PC-3 (cell line): ENCODE results near the gene CYB5R4. TPM values are rescaled to one million over a fixed set of nuclear protein-coding genes. Genes with fewer than 3 reads are reported as not detected.

ENCODE experiments used
- ATAC-seq: fragments of 200-7000 bp; cut with Tn5 transposase; 2 replicates; pipeline ENCODE4 v1.9.1; 2020; ENCODE audit warnings: mild to moderate bottlenecking, moderate library complexity
- BruUV-seq: library from RNA; stranded (reverse); fragments of 400-500 nt; replicated peaks from 2 replicates; lab custom pipeline; 2021; lab: Mats Ljungman, UMichigan
- CTCF ChIA-PET: fragments of 300-600 bp; sonication (Branson Sonifier 250); formaldehyde crosslinking; loops from one replicate; lab custom pipeline; 2022; ENCODE audit warnings: antibody characterized with exemption; lab: Charles Lee
- POLR2A ChIA-PET: fragments of 300-600 bp; sonication (Branson Sonifier 250); formaldehyde crosslinking; loops from one replicate; lab custom pipeline; 2022; ENCODE audit warnings: antibody characterized with exemption; ENCODE audit not compliant: unreplicated experiment; lab: Charles Lee
- DNase-seq: peaks from one replicate; pipeline ENCODE4 v3.0.0-alpha.2; 2015
- H2AFZ ChIP-seq: fragments of 300-600 bp; sonication (generic); 2 replicates; pipeline ENCODE4 v1.6.0; 2016; ENCODE audit warnings: antibody characterized with exemption, low read length
- H3F3A ChIP-seq: fragments of 300-600 bp; sonication (generic); one replicate; pipeline ENCODE4 v1.6.0; 2017; ENCODE audit warnings: antibody characterized with exemption, low read length, control low read depth, mild to moderate bottlenecking; ENCODE audit not compliant: unreplicated experiment
- H3K27ac ChIP-seq: fragments of 300-600 bp; sonication (generic); 2 replicates; pipeline ENCODE4 v1.5.1; 2016; ENCODE audit warnings: mild to moderate bottlenecking, low read length
- H3K27me3 ChIP-seq: fragments of 300-600 bp; sonication (generic); 2 replicates; pipeline ENCODE4 v1.6.1; 2016; ENCODE audit warnings: low read length, mixed read lengths
- H3K36me3 ChIP-seq: fragments of 300-600 bp; sonication (generic); 2 replicates; pipeline ENCODE4 v1.6.1; 2016; ENCODE audit warnings: low read depth, mixed run types, low read length, mixed read lengths
- H3K4me1 ChIP-seq: fragments of 300-600 bp; sonication (generic); 2 replicates; pipeline ENCODE4 v1.5.1; 2016; ENCODE audit warnings: low read length; ENCODE audit not compliant: insufficient read depth
- H3K4me2 ChIP-seq: fragments of 300-600 bp; sonication (generic); 2 replicates; pipeline ENCODE4 v1.6.0; 2016; ENCODE audit warnings: low read length
- H3K4me3 ChIP-seq: fragments of 300-600 bp; sonication (generic); 2 replicates; pipeline ENCODE4 v1.5.1; 2016; ENCODE audit warnings: mild to moderate bottlenecking, low read length, mixed read lengths
- H3K79me2 ChIP-seq: fragments of 300-600 bp; sonication (generic); 2 replicates; pipeline ENCODE4 v1.6.1; 2017; ENCODE audit warnings: low read length, mixed read lengths
- H3K9ac ChIP-seq: fragments of 300-600 bp; sonication (generic); 2 replicates; pipeline ENCODE4 v1.6.0; 2016; ENCODE audit warnings: mild to moderate bottlenecking, low read length
- H3K9me2 ChIP-seq: fragments of 300-600 bp; sonication (generic); replicated peaks from 2 replicates; pipeline ENCODE4 v1.6.1; 2016; ENCODE audit warnings: mixed run types, low read length, mixed read lengths
- H3K9me3 ChIP-seq: fragments of 300-600 bp; sonication (generic); 2 replicates; pipeline ENCODE4 v1.6.1; 2016; ENCODE audit warnings: low read length, mixed read lengths
- H4K20me1 ChIP-seq: fragments of 300-600 bp; sonication (generic); 2 replicates; pipeline ENCODE4 v1.6.1; 2016; ENCODE audit warnings: low read length, mixed read lengths
- EZH2 ChIP-seq: fragments of 300-600 bp; sonication (generic); IDR thresholded peaks from one replicate; pipeline ENCODE4 v1.6.1; 2017; ENCODE audit warnings: antibody characterized with exemption, mild to moderate bottlenecking, low read length; ENCODE audit not compliant: unreplicated experiment
- EZH2phosphoT487 ChIP-seq: fragments of 300-600 bp; sonication (generic); IDR thresholded peaks from 2 replicates; pipeline ENCODE4 v1.6.1; 2018; ENCODE audit warnings: mild to moderate bottlenecking, antibody characterized with exemption, low read length, borderline replicate concordance
- intact Hi-C: fragments of 100-400 bp; cut with micrococcal nuclease; formaldehyde crosslinking; loops from 2 replicates; pipeline ENCODE4 v1.9.0; 2023
- total RNA-seq: library from RNA; depleted of rRNA; stranded (reverse); fragments of >200 nt; gene quantifications from 2 replicates; pipeline ENCODE4 v1.2.3, GENCODE V29; 2014
- TF ChIP-seq, protein P1 (sequence below): fragments of 300-600 bp; sonication (generic); conservative IDR thresholded peaks from 2 replicates; pipeline ENCODE4 v1.5.1; 2017; ENCODE audit warnings: antibody characterized with exemption, low read depth, mild to moderate bottlenecking, low read length

Gene CYB5R4
- total RNA-seq, 1 experiment from 2014 or later = 5.6 TPM

DNA sequence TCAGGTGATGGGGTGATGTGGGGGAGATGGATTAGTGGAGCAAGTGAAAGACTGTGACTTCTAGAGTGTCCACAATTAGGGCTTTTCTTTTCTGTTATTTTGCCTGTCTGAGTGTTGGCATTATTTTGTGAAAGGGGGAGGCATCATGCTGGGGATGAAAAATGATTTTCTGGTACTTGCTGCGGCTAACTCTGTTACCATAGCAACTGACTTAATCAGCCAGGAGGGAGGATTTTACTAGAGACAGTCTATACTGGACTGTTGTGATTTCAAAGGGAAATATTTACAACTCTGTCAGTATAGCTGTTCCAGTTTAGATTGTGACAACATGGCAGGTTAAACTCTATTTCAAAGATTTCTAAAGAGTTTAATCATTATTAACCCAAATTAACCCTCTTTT lies 143.6 kb downstream of the CYB5R4 start:
- H3F3A ChIP-seq = no peaks in the 10 kb centered on the region
- ATAC-seq (no peak), DNase-seq (no peak)
- no peaks in the 10 kb centered on the region for H4K20me1 ChIP-seq
- H3K36me3 ChIP-seq = no peaks in the 10 kb centered on the region
- H3K27ac ChIP-seq = no peak overlapping the region
- H3K9me2 ChIP-seq = no peaks in the 10 kb centered on the region
- H3K79me2 ChIP-seq = no peaks in the 10 kb centered on the region
- POLR2A ChIA-PET = no interaction called here
- no peaks in the 10 kb centered on the region for H3K9me3 ChIP-seq
- TF ChIP-seq, protein P1, sequence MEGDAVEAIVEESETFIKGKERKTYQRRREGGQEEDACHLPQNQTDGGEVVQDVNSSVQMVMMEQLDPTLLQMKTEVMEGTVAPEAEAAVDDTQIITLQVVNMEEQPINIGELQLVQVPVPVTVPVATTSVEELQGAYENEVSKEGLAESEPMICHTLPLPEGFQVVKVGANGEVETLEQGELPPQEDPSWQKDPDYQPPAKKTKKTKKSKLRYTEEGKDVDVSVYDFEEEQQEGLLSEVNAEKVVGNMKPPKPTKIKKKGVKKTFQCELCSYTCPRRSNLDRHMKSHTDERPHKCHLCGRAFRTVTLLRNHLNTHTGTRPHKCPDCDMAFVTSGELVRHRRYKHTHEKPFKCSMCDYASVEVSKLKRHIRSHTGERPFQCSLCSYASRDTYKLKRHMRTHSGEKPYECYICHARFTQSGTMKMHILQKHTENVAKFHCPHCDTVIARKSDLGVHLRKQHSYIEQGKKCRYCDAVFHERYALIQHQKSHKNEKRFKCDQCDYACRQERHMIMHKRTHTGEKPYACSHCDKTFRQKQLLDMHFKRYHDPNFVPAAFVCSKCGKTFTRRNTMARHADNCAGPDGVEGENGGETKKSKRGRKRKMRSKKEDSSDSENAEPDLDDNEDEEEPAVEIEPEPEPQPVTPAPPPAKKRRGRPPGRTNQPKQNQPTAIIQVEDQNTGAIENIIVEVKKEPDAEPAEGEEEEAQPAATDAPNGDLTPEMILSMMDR = no peak
- no peak for TF ChIP-seq EZH2
- no peak for TF ChIP-seq EZH2phosphoT487
- CTCF ChIA-PET = no interaction called here
- no peaks in the 10 kb centered on the region for H3K27me3 ChIP-seq
- no peak overlapping the region for H3K4me3 ChIP-seq
- H3K4me1 ChIP-seq = no peaks in the 10 kb centered on the region
- no peak overlapping the region for H2AFZ ChIP-seq
- no peak overlapping the region for H3K9ac ChIP-seq
- intact Hi-C loops = no loop called here
- no TSS peak for BruUV-seq
- H3K4me2 ChIP-seq = no peak overlapping the region

- intact Hi-C loops = no loop called here
- H3K4me1 ChIP-seq = no peaks in the 10 kb centered on the region
- no peaks in the 10 kb centered on the region for H3K9me3 ChIP-seq
- no peaks in the 10 kb centered on the region for H4K20me1 ChIP-seq
- H3K4me3 ChIP-seq = no peak overlapping the region
- ATAC-seq (no peak), DNase-seq (no peak)
- no peaks in the 10 kb centered on the region for H3K27me3 ChIP-seq
- TF ChIP-seq EZH2 = no peak
- TF ChIP-seq, protein P1 = no peak
- no peak for TF ChIP-seq EZH2phosphoT487
- H3K4me2 ChIP-seq = no peak overlapping the region
- ChIA-PET CTCF (no interaction called here), POLR2A (no interaction called here)
- no peaks in the 10 kb centered on the region for H3K36me3 ChIP-seq
- no peak overlapping the region for H3K27ac ChIP-seq
- H3K9ac ChIP-seq = no peak overlapping the region
- no TSS peak for BruUV-seq
- no peaks in the 10 kb centered on the region for H3K9me2 ChIP-seq
- no peaks in the 10 kb centered on the region for H3F3A ChIP-seq
- H2AFZ ChIP-seq = no peak overlapping the region
- H3K79me2 ChIP-seq = no peaks in the 10 kb centered on the region
These were observed 144.2 kb downstream of the CYB5R4 start for GRCh38 chr6:84003654-84004053.

DNA sequence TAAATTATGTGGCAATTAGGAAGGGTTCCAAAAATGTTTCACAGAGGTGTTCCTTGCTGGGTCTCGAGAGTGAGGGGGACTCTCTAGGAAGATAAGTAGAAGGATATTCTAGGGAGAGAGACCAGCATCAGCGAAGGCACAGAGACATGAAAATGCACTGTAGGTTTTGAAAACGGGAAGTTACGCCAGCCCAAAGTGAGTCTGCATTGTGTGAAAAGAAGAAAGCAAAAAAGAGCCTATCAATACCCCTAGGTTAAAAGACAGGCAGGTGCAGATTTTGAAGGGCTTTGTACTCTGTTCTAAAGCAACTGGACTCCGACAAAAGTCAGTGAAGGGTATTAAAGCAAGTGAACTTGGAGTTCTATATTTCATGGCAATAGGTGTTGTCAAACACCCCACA lies 148.4 kb downstream of the CYB5R4 start:
- ChIA-PET POLR2A (no interaction called here), CTCF (no interaction called here)
- no peak overlapping the region for H3K4me3 ChIP-seq
- no peak overlapping the region for H3K4me2 ChIP-seq
- H3K9me3 ChIP-seq = no peaks in the 10 kb centered on the region
- H4K20me1 ChIP-seq = no peaks in the 10 kb centered on the region
- TF ChIP-seq, protein P1 = no peak
- no peak for TF ChIP-seq EZH2phosphoT487
- no peak for TF ChIP-seq EZH2
- no peak overlapping the region for H3K27ac ChIP-seq
- H3K4me1 ChIP-seq = no peaks in the 10 kb centered on the region
- no TSS peak for BruUV-seq
- no peaks in the 10 kb centered on the region for H3K36me3 ChIP-seq
- H2AFZ ChIP-seq = no peak overlapping the region
- no peak for ATAC-seq
- no peak overlapping the region for H3K9ac ChIP-seq
- no peaks in the 10 kb centered on the region for H3K79me2 ChIP-seq
- intact Hi-C loops = no loop called here
- DNase-seq = no peak
- H3K27me3 ChIP-seq = no peaks in the 10 kb centered on the region
- H3F3A ChIP-seq = no peaks in the 10 kb centered on the region
- no peaks in the 10 kb centered on the region for H3K9me2 ChIP-seq
